Progenitor cell of endocrine pancreas (in vitro differentiated cells): ENCODE data around the gene NPAS1. TPM values are rescaled to one million over a fixed set of nuclear protein-coding genes. Genes with fewer than 3 reads are reported as not detected.
A peak's percentile ranks its signal among the peaks of the same experiment; 100 is the strongest.

Experiments used
- DNase-seq: peaks from one replicate; pipeline ENCODE4 v3.0.0; 2021; ENCODE audit warnings: low spot score; ENCODE audit not compliant: unreplicated experiment
- H3K27ac Mint-ChIP-seq: 2 replicates; pipeline ENCODE4 v1.8.0; 2021; ENCODE audit warnings: mild to moderate bottlenecking, moderate library complexity, mixed read lengths
- H3K27me3 Mint-ChIP-seq: 2 replicates; pipeline ENCODE4 v1.8.0; 2021; ENCODE audit warnings: mixed read lengths
- H3K36me3 Mint-ChIP-seq: 2 replicates; pipeline ENCODE4 v1.8.0; 2022; ENCODE audit warnings: mixed read lengths; ENCODE audit not compliant: insufficient read depth
- H3K4me1 Mint-ChIP-seq: 2 replicates; pipeline ENCODE4 v1.8.0; 2021; ENCODE audit warnings: low read depth, mixed read lengths
- H3K4me3 Mint-ChIP-seq: 2 replicates; pipeline ENCODE4 v1.8.0; 2021; ENCODE audit warnings: low read depth, mild to moderate bottlenecking, moderate library complexity, mixed read lengths
- H3K9me3 Mint-ChIP-seq: 2 replicates; pipeline ENCODE4 v1.8.0; 2021; ENCODE audit warnings: low read depth, mixed read lengths
- CTCF ChIP-seq: fragments of 200-600 bp; sonication (generic); IDR thresholded peaks from one replicate; pipeline ENCODE4 v1.5.0; 2021; ENCODE audit warnings: antibody characterized with exemption, mild to moderate bottlenecking; ENCODE audit not compliant: unreplicated experiment
- total RNA-seq: library from RNA; stranded (reverse); gene quantifications from 2 replicates; pipeline ENCODE4 v1.2.1, GENCODE V29; 2021

NPAS1 gene
- total RNA-seq, 1 donor from 2014 or later = 2.4 TPM

- Mint-ChIP-seq H3K4me1 (peaks cover 7% of the 10 kb centered on the region), H3K4me3 (no peak overlapping the region), H3K36me3 (peaks cover 1% of the 10 kb centered on the region), H3K27me3 (no peaks in the 10 kb centered on the region), H3K9me3 (no peaks in the 10 kb centered on the region), H3K27ac (peak overlapping the region; percentile 3)
- no peak for DNase-seq
- no peak for TF ChIP-seq CTCF
These were observed 35.3 kb upstream of the NPAS1 start for GRCh38 chr19:46984077-46985010.

- no peak for TF ChIP-seq CTCF
- Mint-ChIP-seq H3K36me3 (peaks cover 4% of the 10 kb centered on the region), H3K9me3 (no peaks in the 10 kb centered on the region), H3K27me3 (no peaks in the 10 kb centered on the region), H3K4me1 (peaks cover 7% of the 10 kb centered on the region), H3K4me3 (no peak overlapping the region), H3K27ac (no peak overlapping the region)
- no peak for DNase-seq
These were observed 33.9 kb upstream of the NPAS1 start for GRCh38 chr19:46985542-46986415.

- no peaks in the 10 kb centered on the region for H3K9me3 Mint-ChIP-seq
- H3K4me3 Mint-ChIP-seq = no peak overlapping the region
- DNase-seq = no peak
- H3K27me3 Mint-ChIP-seq = no peaks in the 10 kb centered on the region
- no peak for TF ChIP-seq CTCF
- peaks cover 5% of the 10 kb centered on the region for H3K36me3 Mint-ChIP-seq
- no peak overlapping the region for H3K27ac Mint-ChIP-seq
- H3K4me1 Mint-ChIP-seq = peaks cover 9% of the 10 kb centered on the region
These were observed 30.9 kb upstream of the NPAS1 start for GRCh38 chr19:46988614-46989230.

GRCh38 chr19:46990991-46991676 is 28.5 kb upstream of the NPAS1 start:
- peak; percentile 81 for TF ChIP-seq CTCF
- H3K4me3 Mint-ChIP-seq = no peak overlapping the region
- DNase-seq = peak; percentile 60
- no peaks in the 10 kb centered on the region for H3K27me3 Mint-ChIP-seq
- peaks cover 5% of the 10 kb centered on the region for H3K36me3 Mint-ChIP-seq
- no peaks in the 10 kb centered on the region for H3K9me3 Mint-ChIP-seq
- peaks cover 3% of the 10 kb centered on the region for H3K4me1 Mint-ChIP-seq
- peak overlapping the region; percentile 37 for H3K27ac Mint-ChIP-seq
